Measurements from ENCODE around the gene RHOT2.

Gene RHOT2

DNA sequence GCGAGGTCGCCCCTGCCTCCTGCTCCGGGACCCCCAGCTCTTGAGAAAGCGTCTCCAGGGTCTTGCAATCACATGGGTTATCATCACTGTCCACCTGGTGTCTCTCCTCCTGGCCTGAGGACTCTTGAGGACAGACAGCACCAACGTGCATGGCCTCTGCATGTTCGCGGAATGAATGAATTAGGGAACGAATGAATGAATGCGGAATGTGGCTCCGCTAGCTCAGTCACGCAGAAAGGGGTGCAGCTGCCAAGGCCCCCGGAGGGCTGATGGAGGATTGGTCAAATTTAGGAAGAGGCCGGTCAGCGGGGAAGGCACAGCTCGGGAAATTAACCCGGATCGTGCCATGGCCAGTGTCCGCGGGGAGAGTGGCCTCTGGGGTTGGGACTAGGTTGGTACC is 34.4 kb downstream of the RHOT2 start:
- DNase-seq = no peak

GRCh38 chr16:703406-703805 is 35.5 kb downstream of the RHOT2 start:
- no peak for DNase-seq

- DNase-seq = no peak
These were observed 36.1 kb downstream of the RHOT2 start for GRCh38 chr16:704047-704446.

DNA sequence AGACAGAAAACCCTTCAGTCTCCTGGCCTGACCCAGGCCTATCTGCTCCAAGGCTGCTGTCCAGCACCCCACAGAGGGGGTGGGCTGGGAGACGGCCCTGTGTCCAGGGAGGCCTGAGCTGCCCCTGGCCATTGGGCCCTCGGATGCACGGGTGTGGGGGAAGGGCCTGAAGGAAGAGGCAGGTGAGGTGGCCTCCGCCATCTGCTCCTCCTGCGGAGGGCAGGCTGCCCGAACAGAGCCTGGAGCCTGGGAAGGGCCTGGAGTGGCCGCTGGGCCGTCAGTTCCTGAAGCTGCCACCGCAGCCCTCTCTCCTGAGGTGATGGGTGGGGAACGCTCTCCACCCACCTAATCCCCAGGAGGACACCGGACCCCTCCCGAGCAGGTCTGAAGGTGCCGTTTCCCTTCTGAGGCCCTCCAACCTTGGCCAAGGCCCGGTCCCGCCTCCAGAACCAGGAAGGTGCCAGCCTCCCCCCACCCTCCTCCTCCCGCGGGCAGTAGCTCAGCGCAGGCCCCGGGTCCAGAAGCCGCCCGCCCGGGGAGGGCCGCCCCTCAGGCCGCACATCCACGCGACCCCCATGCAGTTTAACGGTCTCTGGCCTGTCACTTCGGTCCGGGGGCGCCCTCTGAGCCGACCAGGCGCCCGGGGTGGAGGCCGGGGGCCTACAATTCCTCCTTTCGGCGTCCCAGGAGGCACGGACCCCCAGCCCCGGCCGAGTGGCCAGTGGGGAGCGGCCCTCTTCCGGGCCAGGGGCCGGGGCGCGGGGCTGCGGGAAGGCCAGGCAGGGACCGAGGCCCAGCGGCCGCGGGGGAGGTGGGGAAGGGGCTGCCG is 36.8 kb downstream of the RHOT2 start:
- no peak for DNase-seq

DNA sequence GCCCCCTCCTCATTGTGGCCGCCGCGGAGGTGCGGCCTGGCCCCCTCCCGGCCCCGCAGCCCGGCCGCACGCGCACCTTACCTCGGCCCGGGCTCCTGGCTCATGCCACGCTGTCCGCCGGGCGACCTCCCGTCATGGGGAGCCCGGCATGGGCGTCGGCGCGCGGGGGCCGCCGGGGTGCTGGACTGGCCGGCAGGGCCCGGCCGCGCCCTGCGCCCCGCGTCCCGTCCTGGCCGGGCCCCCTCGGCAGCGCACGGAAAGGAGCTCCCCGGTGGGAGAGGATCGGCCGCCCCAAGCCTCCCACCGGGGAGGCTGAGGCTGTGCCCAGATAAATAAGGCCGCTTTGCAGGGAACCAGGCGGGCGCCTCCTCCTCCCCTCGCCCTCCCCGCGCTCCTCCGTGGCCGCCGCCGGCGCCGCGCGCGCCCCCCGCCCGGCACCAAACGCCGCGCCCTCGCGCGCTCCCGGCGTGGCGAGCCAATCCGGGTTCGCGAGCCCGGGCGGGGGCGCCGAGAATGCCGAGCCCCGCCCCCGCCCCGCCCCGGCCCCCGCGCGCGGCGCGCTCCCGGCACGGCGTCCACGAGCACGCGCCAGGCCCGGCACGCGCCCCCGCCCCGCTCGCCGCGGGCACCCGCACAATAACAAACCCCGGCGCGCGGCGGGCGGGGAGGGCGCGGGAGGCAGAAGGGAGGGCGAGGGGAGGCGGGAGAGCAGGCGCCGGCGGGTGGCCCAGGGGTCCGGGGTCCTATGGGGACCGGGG is 37.7 kb downstream of the RHOT2 start, which contains the start of gene FBXL16:
Gene FBXL16 (minus strand): TSS at position 371 of the 758 bp plus-strand sequence. CDS start 8,396 bp downstream, outside the sequence.
- DNase-seq = no peak

DNA sequence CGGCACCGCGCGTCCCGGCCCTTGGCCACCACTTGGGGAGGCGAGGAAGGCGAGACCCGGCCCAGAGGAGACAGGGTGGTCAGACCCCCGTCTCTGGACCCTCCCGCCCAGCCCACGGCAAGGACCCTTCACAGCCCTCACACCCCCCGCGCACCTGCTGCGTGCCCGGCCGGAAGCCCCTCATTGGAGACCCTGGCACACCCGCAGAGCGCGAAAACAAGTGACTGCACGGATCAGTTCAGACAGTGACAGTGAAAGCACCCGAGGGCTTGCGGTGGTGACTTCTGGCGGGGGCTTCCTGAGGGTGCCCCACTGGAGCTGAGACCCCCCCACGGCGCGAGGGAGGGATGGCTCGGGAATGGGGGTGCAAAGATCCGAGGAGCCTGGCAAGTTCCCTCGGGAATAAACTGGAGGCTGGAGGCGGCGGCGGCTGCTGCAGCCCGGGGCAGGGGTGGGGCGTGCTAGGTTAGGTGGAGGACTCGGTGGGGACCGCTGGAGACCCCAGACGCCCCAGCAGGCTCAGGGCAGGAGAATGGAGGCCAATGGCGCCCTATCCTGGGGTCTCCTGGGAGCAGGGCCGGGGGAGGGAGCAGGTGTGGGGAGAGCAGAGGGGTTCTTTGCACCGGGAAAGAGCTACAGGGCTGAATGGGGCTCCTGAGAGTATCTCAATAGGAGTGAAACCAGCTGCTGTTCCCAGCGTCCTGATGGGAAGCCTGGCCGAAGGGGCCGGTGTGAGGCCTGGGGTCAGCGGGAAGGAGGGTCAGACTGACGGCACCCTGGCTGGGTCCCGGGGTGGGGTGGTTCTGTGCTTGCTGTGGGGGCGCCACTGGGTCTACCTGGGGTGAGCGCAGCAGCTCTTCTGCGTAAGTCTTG is 38.5 kb downstream of the RHOT2 start:
- no peak for DNase-seq

- DNase-seq = no peak
These were observed 39.2 kb downstream of the RHOT2 start for GRCh38 chr16:707062-707538.

DNA sequence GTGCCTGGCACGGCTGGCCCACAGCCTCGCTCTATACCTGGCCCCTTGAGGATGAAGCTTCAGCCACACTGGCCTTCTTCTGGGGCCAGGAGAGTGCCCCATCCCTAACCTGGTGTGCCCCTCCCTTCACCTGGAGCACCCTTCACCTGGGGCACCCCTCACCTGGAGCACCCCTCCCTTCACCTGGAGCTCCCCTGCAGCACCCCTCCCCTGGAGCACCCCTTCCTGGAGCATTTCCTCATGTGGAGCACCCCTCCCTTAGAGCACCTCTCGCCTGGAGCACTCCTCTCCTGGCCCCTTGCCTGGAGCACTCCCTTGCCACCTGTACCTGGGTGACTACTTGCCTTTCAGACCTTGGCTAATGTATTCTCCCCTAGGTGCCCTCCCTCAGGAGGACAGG is 40.1 kb downstream of the RHOT2 start:
- no peak for DNase-seq

DNA sequence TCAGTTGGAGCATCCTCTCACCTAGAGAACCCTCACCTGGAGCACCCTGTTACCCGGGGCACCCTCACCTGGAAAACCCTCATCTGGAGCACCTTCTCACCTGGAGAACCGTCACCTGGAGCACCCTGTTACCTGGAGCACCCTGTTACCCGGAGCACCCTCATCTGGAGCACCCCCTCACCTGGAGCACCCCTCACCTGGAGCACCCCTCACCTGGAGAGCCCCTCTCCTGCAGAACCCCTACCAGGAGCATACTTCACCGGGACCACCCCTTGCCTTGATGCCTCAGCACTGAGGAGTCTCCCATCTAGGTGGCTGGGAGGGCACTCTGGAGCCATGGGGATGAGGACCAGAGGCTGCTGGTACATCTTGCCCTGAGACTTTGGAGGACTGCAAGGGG is 41.0 kb downstream of the RHOT2 start:
- DNase-seq = no peak

DNA sequence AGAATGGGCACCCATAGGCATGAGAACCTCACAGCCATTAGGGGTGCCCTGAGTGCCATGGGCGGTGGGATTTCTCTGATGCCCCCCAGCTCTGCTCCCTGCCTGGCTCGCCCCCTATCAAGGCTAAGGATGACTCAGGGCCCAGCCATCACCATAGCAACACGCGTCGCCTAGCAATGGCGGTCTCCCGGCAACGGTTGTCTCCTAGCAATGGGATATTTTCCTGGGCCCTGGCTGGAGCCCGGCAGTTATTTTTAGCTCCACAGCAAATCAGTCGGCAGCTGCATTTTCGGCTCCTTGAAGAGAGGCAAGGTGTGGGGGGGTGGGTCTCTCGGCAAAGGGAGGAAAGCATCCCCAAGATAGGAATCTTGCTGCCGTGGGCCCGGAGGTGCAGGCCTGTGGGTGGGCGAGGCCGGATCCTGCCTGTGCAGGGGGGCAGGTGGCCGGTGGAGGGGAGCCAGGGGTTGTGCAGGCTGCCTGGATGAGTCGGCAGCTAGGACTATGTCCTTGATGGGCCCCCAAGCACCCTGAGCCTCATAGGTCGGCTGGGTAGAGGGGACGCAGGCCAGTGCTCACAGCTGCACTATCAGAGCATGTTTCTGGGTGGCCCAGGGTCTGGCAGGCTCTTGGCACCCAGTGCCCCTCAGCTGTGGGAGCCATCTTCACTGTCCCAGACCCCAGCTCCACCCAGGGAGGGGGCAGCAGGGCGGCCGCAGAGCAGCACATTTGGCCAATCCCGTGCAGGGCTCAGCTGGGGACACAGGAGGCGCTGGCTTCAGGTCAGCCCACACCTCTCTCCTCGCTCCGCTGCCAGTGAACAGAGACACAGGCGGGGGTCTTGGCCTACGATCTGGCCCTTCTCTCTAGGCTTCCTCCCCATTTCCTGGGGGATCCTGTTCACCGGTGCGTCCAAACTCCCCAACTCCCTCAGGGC is 41.9 kb downstream of the RHOT2 start:
- peak; percentile 21 for DNase-seq

GRCh38 chr16:710500-711075 is 42.7 kb downstream of the RHOT2 start:
- DNase-seq = no peak

DNA sequence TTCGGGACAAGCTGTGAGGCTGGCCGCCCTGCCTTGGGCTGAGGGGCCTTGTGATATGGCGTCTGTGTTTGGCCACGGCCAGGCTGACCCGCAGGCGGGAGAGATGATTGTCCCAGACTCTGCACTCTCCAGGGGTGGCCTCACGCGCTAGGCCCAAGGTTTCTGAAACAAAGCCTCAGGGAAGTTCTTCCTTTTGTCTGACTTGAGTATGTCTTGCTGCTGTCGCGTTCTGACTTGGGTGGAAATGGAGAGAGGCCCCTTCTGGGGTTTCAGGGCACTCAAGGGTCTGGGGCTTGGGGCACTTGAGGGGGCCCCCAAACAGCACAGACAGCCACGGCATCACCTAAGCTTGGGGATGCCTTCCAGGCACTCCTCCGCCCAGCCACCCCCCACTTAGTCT is 43.2 kb downstream of the RHOT2 start:
- DNase-seq = no peak

GRCh38 chr16:711548-712320 is 43.8 kb downstream of the RHOT2 start:
- DNase-seq = peak; percentile 34

GRCh38 chr16:712740-713250 is 44.9 kb downstream of the RHOT2 start:
- DNase-seq = peak; percentile 68

DNA sequence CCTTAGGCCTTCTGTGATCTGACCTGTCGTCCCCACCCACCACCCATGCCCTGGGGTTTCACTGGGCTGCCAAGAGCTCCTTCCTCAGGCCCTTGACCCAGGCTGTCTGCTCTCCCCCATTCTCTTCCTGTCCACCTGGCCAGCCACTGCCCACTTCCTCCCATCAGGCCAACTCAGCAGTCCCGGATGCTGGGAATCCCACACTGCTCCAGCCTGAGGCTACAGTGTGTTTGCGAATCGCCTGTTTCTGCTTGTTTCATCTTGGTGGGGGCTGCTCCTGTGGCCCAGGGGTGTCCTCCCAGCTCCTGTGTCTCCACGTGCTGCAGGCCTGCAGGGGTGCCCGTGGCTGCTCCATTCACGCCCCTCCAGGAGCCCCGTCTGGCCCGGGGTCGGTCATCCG is 46.1 kb downstream of the RHOT2 start:
- no peak for DNase-seq

GRCh38 chr16:714558-715476 is 46.9 kb downstream of the RHOT2 start, which contains the start of gene METRN:
Gene METRN (plus strand): TSS chr16:715118. CDS start chr16:715290, 172 bp downstream.
- peak; percentile 65 for DNase-seq

- DNase-seq = no peak
These were observed 47.7 kb downstream of the RHOT2 start for GRCh38 chr16:715477-716199.

- no peak for DNase-seq
These were observed 48.3 kb downstream of the RHOT2 start for GRCh38 chr16:716200-716568.
